Psoas muscle (tissue), 8 donors: ENCODE measurements around the gene RGMA. TPM values are rescaled to one million over a fixed set of nuclear protein-coding genes. Genes with fewer than 3 reads are reported as not detected.

Experiments
- ATAC-seq, 4 donors: fragments of 200-7000 bp; cut with Tn5 transposase; one replicate each; pipeline ENCODE4 v1.9.1; 2020; ENCODE audit warnings: moderate library complexity in 3 of 4, mild to moderate bottlenecking in 2 of 4
- DNase-seq, 2 donors: peaks; one replicate each; pipeline ENCODE4 v3.0.0-alpha.2; 2020
- H3K27ac ChIP-seq: fragments of 200-600 bp; one replicate; pipeline ENCODE4 v1.8.0; 2022
- H3K27me3 ChIP-seq, 3 donors: fragments of 200-600 bp in 1 of 3; one replicate each; pipeline versions ENCODE4 v1.6.1 to v1.8.0; 2013 to 2022; ENCODE audit warnings: low read length in 2 of 3, mild to moderate bottlenecking in 2 of 3, moderate library complexity in 1 of 3; ENCODE audit not compliant: insufficient read depth in 3 of 3
- H3K36me3 ChIP-seq, 2 donors: fragments of 200-600 bp in 1 of 2; one replicate each; pipeline versions ENCODE4 v1.6.1 to v1.8.0; 2013 to 2022; ENCODE audit warnings: low read depth in 1 of 2, mild to moderate bottlenecking in 1 of 2, moderate library complexity in 1 of 2; ENCODE audit not compliant: insufficient read depth in 1 of 2
- H3K4me1 ChIP-seq: fragments of 200-600 bp; one replicate; pipeline ENCODE4 v1.8.0; 2022
- H3K4me3 ChIP-seq: fragments of 200-600 bp; one replicate; pipeline ENCODE4 v1.8.0; 2022; ENCODE audit warnings: mild to moderate bottlenecking
- H3K9me3 ChIP-seq: fragments of 200-600 bp; one replicate; pipeline ENCODE4 v1.8.0; 2022
- CTCF ChIP-seq: fragments of 200-600 bp; IDR thresholded peaks from one replicate; pipeline ENCODE4 v1.8.0; 2022; ENCODE audit warnings: antibody characterized with exemption
- WGBS, 3 donors: extraction: QIAGEN DNeasy Blood & Tissue Kit; methylation state at CpG; one replicate each; pipeline versions ENCODE4 v1.1.6 to v1.1.7; 2013; 5-methylcytosine and 5-hydroxymethylcytosine counted together
- intact Hi-C, 2 donors: fragments of 100-400 bp; cut with DNase I; formaldehyde crosslinking; loops; one replicate each; pipeline versions ENCODE4 v1.11.0 to v1.14.2; 2022
- polyA plus RNA-seq, 3 donors: library from polyadenylated mRNA; stranded (reverse); fragments of 200-250 nt; gene quantifications; one replicate each; pipeline ENCODE4 v1.2.3, GENCODE V29; 2013
- total RNA-seq, 4 donors: library from RNA; stranded (reverse); fragmentation: NEBNext Ultra II Directional in 2 of 4; extraction: Animal tissue kit (Norgen Biotek cat#: 25700) in 2 of 4; gene quantifications; one replicate each; pipeline versions ENCODE4 v1.2.1 to v1.2.4, GENCODE V29; 2021 to 2023
- donor health status: healthy with polysubstance abuse.
- donor health status: DM: no; HTN: no; CAD: no; lungs with moderate emphysema.
- donor health status: Bipolar disorder and iron deficiency.
- donor health status: healthy.
- donor health status: DM: yes; HTN: yes; CAD: no.
- donor health status: DM: no; HTN: no; CAD: no.
- donor health status: DM: no; HTN: no; CAD: no.
- donor health status: DM: yes; HTN: yes; CAD: no.

Gene RGMA
- total and polyA plus RNA-seq, 7 donors = 39.2 to 217 (median 129) TPM

DNA sequence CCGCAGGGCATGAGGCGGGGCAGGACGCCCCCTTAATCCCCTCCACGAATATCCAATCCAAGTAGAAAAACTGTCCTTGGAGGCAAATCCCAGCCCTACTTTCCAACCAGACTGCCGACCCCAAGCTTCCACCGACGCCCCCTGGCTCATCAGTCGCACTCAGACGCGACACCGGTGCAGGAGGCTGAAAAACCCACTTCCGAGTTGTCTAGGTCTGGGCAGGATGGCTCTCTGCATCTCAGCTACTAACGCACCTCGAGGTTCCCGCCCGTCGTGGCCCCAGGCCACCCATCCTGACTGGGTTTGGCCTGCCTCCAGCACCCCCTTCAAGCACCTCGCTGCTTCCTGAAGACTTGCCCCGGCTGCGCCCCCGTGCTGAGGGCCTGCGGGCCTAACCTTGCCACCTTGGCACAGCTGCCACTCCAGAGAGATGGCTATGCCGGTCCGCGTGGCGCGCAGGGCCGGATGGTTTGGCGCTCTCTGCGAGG lies 15.5 kb downstream of the RGMA start:
- no peaks in the 10 kb centered on the region for H3K27me3 ChIP-seq
- peak; percentile 25 to 40 (median 28) for ATAC-seq
- no peak for TF ChIP-seq CTCF
- peak in 1 of 2 donors; percentile 72 for DNase-seq
- H3K4me3 ChIP-seq = peak overlapping the region; percentile 87
- WGBS, 3 donors = 7 to 34% (median 8%) methylated on average over 30 of the region's 30 CpGs
- H3K9me3 ChIP-seq = no peaks in the 10 kb centered on the region
- peaks cover 82% of the 10 kb centered on the region for H3K4me1 ChIP-seq
- H3K27ac ChIP-seq = peak overlapping the region; percentile 87
- intact Hi-C loops = no loop called here
- no peaks in the 10 kb centered on the region for H3K36me3 ChIP-seq

GRCh38 chr15:93072411-93073394 lies 16.3 kb downstream of the RGMA start:
- Histone ChIP-seq H3K9me3 (no peaks in the 10 kb centered on the region), H3K27me3 (no peaks in the 10 kb centered on the region), H3K27ac (peak overlapping the region; percentile 87), H3K36me3 (no peaks in the 10 kb centered on the region), H3K4me1 (peaks cover 84% of the 10 kb centered on the region), H3K4me3 (peak overlapping the region; percentile 87)
- 0% methylated on average over 80 to 95 of the region's 96 CpGs for WGBS, 3 donors
- intact Hi-C loops = no loop called here
- TF ChIP-seq CTCF = no peak
- ATAC-seq (peak; percentile 74 to 90 (median 81)), DNase-seq (peak; percentile 90 to 94)

DNA sequence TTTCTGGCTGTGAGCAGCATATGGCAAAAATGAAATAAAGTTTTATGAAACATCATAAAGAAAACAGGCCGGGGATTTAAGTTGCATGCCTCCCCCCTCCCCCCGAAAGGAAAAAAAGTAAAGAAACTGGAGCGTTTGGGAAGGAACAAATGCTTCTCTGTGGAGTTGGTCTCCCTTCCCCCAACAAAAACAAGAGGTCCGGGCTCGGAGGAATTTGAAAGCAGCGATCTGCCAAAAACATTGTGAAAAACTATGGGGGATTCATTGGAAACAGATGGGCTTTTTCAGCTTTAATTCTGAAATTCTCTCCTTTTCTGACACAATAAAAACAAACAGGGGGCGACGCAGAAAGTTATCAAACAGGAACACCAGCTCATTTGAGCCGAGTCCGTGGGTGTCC lies 17.0 kb downstream of the RGMA start:
- DNase-seq (no peak), ATAC-seq (no peak)
- Histone ChIP-seq H3K27ac (peak overlapping the region; percentile 87), H3K27me3 (no peaks in the 10 kb centered on the region), H3K9me3 (no peaks in the 10 kb centered on the region), H3K36me3 (no peaks in the 10 kb centered on the region), H3K4me1 (peaks cover 82% of the 10 kb centered on the region), H3K4me3 (peak overlapping the region; percentile 87)
- TF ChIP-seq CTCF = no peak
- intact Hi-C loops = no loop called here
- 1 to 3% (median 2%) methylated on average over 10 of the region's 10 CpGs for WGBS, 3 donors

- intact Hi-C loops = no loop called here
- Histone ChIP-seq H3K36me3 (no peaks in the 10 kb centered on the region), H3K27ac (peak overlapping the region; percentile 87), H3K9me3 (no peaks in the 10 kb centered on the region), H3K4me1 (peaks cover 82% of the 10 kb centered on the region), H3K27me3 (no peaks in the 10 kb centered on the region), H3K4me3 (peak overlapping the region; percentile 87)
- ATAC-seq (no peak), DNase-seq (peak in 1 of 2 donors; percentile 58)
- TF ChIP-seq CTCF = no peak
- WGBS, 3 donors = 17 to 29% (median 19%) methylated on average over 22 of the region's 22 CpGs
Measured at GRCh38 chr15:93071469-93071936, 17.5 kb downstream of the RGMA start.
